Type B pancreatic cell (in vitro differentiated cells): ENCODE results near the gene BARHL1. TPM values are rescaled to one million over a fixed set of nuclear protein-coding genes. Genes with fewer than 3 reads are reported as not detected.

Experiments used
- DNase-seq: peaks from one replicate; pipeline ENCODE4 v3.0.0; 2021; ENCODE audit warnings: mixed read lengths; ENCODE audit not compliant: unreplicated experiment; ENCODE audit errors: extremely low spot score
- H3K27ac Mint-ChIP-seq: 2 replicates; pipeline ENCODE4 v1.8.0; 2021; ENCODE audit warnings: mild to moderate bottlenecking, mixed read lengths
- H3K27me3 Mint-ChIP-seq: 2 replicates; pipeline ENCODE4 v1.8.0; 2021; ENCODE audit warnings: mixed read lengths
- H3K36me3 Mint-ChIP-seq: 2 replicates; pipeline ENCODE4 v1.8.0; 2021; ENCODE audit warnings: mixed read lengths
- H3K4me1 Mint-ChIP-seq: one replicate; pipeline ENCODE4 v1.8.0; 2021; ENCODE audit warnings: mixed read lengths; ENCODE audit not compliant: unreplicated experiment
- H3K4me3 Mint-ChIP-seq: 2 replicates; pipeline ENCODE4 v1.8.0; 2021; ENCODE audit warnings: mild to moderate bottlenecking, mixed read lengths
- H3K9me3 Mint-ChIP-seq: 2 replicates; pipeline ENCODE4 v1.8.0; 2021; ENCODE audit warnings: mixed read lengths
- total RNA-seq: library from RNA; stranded (reverse); gene quantifications from 2 replicates; pipeline ENCODE4 v1.2.1, GENCODE V29; 2021; ENCODE audit warnings: low replicate concordance
- TF ChIP-seq, protein P1 (sequence below): fragments of 200-600 bp; sonication (generic); conservative IDR thresholded peaks from 2 replicates; pipeline ENCODE4 v1.5.0; 2021; ENCODE audit warnings: antibody characterized with exemption, mild to moderate bottlenecking

BARHL1 gene
- total RNA-seq, 1 donor from 2014 or later, result 0.14 TPM

DNA sequence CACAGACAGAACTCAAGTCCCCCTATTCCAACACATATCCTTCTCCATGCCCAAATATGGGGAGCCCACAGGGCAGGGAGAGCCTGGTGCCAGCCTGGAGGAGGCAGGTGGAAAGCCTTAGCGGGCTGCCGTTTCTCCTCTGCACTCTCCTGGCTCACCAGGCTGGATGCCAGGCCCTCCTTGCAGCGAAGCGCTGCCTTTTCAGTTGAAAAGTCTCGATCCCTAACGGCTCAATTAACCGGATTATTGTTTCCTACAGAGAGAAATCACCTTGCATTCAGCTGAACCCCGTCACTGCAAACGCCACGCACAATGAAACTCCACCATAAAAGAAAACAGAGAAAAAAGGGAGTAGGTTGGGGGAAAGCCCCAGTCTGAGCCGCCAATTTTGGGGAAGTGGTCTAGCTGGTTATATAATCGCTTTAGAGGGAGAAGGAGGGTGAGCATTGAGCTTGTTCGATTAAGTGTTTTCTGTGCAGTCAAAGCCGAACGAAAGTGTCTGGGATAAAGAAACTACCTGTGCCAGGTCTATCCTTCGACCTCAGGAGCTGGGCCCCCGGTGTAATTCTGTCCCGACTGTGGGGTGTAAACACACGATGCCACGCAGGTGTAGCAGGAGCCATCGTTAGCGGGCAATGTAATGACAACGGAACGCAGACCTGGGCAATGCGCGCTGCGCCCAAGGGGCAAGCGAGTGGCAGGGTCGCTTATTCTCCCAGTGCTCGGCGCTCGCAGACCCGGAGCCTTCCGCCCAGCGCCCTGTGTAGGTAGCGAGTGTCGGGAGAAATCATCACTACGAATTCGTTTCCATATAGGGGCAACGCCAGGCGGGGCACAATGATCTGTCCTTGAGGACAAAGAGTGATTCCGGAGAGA lies 3.8 kb downstream of the BARHL1 start:
- H3K4me3 Mint-ChIP-seq, result peak overlapping the region; percentile 6
- no peaks in the 10 kb centered on the region for H3K9me3 Mint-ChIP-seq
- H3K36me3 Mint-ChIP-seq, result no peaks in the 10 kb centered on the region
- TF ChIP-seq, protein P1, sequence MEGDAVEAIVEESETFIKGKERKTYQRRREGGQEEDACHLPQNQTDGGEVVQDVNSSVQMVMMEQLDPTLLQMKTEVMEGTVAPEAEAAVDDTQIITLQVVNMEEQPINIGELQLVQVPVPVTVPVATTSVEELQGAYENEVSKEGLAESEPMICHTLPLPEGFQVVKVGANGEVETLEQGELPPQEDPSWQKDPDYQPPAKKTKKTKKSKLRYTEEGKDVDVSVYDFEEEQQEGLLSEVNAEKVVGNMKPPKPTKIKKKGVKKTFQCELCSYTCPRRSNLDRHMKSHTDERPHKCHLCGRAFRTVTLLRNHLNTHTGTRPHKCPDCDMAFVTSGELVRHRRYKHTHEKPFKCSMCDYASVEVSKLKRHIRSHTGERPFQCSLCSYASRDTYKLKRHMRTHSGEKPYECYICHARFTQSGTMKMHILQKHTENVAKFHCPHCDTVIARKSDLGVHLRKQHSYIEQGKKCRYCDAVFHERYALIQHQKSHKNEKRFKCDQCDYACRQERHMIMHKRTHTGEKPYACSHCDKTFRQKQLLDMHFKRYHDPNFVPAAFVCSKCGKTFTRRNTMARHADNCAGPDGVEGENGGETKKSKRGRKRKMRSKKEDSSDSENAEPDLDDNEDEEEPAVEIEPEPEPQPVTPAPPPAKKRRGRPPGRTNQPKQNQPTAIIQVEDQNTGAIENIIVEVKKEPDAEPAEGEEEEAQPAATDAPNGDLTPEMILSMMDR, result no peak
- H3K27ac Mint-ChIP-seq, result peak overlapping the region; percentile 14
- H3K4me1 Mint-ChIP-seq, result no peaks in the 10 kb centered on the region
- H3K27me3 Mint-ChIP-seq, result peaks cover 90% of the 10 kb centered on the region
- no peak for DNase-seq

DNA sequence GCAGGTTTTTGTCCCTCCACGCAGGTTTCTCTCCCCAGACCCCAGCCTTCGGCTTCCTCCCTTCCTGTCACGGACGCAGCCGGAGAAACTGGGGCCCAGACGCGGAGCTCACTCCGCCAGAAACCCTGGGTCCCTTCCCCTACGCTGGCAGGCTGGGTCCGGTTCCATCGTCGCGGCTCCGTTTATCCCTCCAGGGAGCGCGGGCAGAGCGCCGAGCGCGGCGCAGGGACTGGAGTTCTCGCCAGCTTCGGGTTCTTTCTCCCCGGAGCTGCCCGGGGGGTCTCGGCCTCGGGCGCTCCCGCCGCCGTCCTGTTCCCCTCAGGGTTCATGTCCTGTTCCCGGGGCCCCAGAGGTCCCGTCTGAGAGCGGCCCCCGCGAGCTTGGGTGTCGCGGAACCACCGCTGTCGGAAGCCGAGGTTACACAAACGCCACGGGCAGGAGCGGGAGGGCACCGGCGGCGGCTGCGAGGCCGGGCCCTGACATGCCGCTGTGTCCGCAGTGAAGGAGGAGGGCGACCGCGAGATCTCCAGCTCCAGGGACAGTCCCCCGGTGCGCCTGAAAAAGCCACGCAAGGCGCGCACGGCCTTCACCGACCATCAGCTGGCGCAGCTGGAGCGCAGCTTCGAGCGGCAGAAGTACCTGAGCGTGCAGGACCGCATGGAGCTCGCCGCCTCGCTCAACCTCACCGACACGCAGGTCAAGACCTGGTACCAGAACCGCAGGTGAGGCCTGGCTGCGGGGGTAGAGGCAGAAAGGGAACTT lies 4.6 kb downstream of the BARHL1 start:
- Mint-ChIP-seq H3K4me3 (no peak overlapping the region), H3K27ac (no peak overlapping the region), H3K4me1 (peaks cover 3% of the 10 kb centered on the region), H3K36me3 (no peaks in the 10 kb centered on the region), H3K27me3 (peaks cover 90% of the 10 kb centered on the region), H3K9me3 (no peaks in the 10 kb centered on the region)
- TF ChIP-seq, protein P1, result no peak
- no peak for DNase-seq

- no peak overlapping the region for H3K27ac Mint-ChIP-seq
- H3K4me1 Mint-ChIP-seq, result peaks cover 9% of the 10 kb centered on the region
- peaks cover 3% of the 10 kb centered on the region for H3K36me3 Mint-ChIP-seq
- TF ChIP-seq, protein P1, result no peak
- H3K27me3 Mint-ChIP-seq, result peaks cover 91% of the 10 kb centered on the region
- no peak for DNase-seq
- no peaks in the 10 kb centered on the region for H3K9me3 Mint-ChIP-seq
- H3K4me3 Mint-ChIP-seq, result no peak overlapping the region
Measured at GRCh38 chr9:132587592-132587955, 5.2 kb downstream of the BARHL1 start.

DNA sequence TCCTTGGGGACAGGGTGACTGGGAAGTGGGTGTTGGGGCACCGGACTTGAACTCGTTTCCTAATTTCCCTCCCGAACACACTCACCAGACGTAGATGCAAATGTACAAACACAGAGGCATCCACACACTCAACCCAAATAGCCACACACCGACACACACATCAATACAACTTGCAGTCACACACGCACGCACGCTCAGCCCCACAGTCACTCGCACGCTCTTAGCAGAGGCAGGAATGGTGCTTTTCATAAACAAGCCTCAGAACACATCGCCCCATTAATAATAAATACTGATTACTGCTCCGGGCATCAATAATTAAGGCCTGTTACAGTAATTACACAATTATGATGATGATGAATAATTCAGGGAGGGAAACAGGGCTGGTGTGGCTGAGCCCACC lies 5.7 kb downstream of the BARHL1 start:
- Mint-ChIP-seq H3K9me3 (no peaks in the 10 kb centered on the region), H3K27me3 (peaks cover 92% of the 10 kb centered on the region), H3K36me3 (peaks cover 4% of the 10 kb centered on the region), H3K4me1 (peaks cover 9% of the 10 kb centered on the region), H3K27ac (no peak overlapping the region), H3K4me3 (no peak overlapping the region)
- TF ChIP-seq, protein P1, result no peak
- DNase-seq, result no peak

GRCh38 chr9:132588501-132589147 lies 6.2 kb downstream of the BARHL1 start:
- H3K4me1 Mint-ChIP-seq, result peaks cover 9% of the 10 kb centered on the region
- peaks cover 9% of the 10 kb centered on the region for H3K36me3 Mint-ChIP-seq
- H3K9me3 Mint-ChIP-seq, result no peaks in the 10 kb centered on the region
- peaks cover 92% of the 10 kb centered on the region for H3K27me3 Mint-ChIP-seq
- no peak for DNase-seq
- H3K4me3 Mint-ChIP-seq, result no peak overlapping the region
- TF ChIP-seq, protein P1, result no peak
- H3K27ac Mint-ChIP-seq, result no peak overlapping the region
